GM18526 (cell line): ENCODE measurements around the gene PABPN1.
A peak's percentile ranks its signal among the peaks of the same experiment; 100 is the strongest.

ENCODE experiments used
- POLR2A ChIP-seq: IDR thresholded peaks from 3 replicates; pipeline ENCODE4 v1.6.1; 2011; ENCODE audit not compliant: insufficient read length; ENCODE audit errors: extremely low read depth

Gene PABPN1, protein sequence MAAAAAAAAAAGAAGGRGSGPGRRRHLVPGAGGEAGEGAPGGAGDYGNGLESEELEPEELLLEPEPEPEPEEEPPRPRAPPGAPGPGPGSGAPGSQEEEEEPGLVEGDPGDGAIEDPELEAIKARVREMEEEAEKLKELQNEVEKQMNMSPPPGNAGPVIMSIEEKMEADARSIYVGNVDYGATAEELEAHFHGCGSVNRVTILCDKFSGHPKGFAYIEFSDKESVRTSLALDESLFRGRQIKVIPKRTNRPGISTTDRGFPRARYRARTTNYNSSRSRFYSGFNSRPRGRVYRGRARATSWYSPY

DNA sequence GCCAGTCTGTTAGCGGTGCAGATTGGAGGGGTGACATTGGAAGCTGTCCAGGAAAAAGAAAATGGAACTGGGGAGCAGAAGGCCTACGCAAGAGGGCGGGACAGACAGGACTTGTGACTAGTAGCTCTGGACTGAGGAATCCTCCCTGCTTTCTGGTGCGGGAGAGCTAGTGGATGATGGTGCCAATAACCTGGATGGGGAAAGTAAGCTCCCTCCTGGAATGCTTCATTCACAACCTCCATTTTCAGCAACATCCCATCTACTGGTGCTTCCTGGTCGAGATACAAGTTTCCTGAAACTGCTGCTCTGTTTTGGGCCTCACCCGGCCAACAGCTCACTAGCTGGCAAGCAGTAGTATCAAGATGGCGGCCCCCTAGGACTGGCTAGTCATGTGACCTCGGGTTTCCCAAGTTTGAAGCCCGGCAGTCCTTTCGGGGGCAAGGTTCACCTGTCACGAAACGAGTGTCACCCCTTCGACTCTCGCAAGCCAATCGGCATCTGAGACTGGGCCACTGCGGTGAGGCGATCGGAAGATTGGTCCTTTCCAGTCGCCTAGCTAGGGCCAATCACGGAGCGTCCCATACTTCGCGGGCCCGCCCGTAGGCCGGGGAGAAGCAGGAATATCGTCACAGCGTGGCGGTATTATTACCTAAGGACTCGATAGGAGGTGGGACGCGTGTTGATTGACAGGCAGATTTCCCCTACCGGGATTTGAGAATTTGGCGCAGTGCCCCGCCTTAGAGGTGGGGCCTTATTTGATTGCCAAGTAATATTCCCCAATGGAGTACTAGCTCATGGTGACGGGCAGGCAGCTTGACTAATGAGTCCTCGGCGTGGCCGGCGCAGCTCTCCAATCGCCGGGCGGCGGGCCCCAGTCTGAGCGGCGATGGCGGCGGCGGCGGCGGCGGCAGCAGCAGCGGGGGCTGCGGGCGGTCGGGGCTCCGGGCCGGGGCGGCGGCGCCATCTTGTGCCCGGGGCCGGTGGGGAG, at the start of gene PABPN1:
PABPN1 (plus strand) TSS at position 874 of the 988 bp plus-strand sequence; CDS start at position 887, 13 bp downstream.
- peak; percentile 72 for TF ChIP-seq POLR2A

DNA sequence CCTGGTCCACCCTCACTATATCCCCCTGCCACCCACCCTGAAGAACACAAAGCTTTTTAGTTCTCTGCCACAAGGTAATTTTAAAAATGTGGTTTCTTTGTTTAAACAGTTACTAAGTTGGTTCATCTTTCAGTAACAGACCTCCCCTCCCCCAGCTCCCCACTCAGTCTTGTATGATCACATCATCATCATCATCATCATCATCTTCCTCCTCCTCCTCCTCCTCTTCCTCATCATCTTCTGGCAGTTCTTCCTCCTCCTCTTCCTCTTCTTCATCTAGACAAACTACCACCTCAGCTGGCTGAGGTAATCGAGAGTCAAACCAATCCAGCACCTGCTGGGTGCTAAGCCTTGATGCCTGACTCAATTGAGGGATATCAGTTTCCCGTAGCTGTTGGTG, 45.8 kb upstream of the PABPN1 start:
- TF ChIP-seq POLR2A: no peak

DNA sequence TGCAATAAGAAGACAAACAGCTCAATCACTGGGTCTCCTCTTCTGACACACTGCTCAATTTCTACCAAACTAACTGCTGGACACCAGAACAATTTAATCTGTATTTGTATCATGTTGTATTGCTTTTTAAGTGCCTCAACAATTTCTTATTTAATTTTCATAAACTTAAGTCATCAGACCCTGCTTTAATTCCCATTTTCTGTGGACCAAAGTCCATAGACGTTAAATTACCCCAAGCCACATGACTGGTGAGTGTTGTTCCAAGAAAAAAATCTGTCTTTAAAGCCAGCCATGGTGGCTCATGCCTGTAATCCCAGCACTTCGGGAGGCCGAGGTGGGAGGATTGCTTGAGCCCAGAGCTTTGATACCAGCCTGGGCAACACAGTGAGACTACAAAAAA, 44.1 kb upstream of the PABPN1 start:
- no peak for TF ChIP-seq POLR2A

DNA sequence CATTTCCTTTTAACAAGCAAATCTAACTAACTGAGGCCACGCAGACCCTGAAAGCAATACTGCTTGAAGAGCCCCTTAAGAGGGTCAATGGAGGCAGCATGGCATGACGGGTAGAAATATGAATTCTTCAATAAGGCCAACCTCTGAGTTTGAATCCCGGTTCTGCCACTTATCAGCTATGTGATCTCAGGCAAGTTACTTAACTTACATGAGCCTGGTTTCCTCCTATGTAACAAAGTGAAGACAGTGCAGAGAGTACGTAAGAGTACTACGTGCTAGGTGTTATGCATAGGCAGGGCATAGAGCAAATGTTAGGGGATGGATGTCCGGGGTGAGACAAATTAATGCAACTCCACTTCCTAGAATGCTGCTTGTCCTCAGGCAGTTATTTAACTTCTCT, 40.0 kb upstream of the PABPN1 start:
- no peak for TF ChIP-seq POLR2A

DNA sequence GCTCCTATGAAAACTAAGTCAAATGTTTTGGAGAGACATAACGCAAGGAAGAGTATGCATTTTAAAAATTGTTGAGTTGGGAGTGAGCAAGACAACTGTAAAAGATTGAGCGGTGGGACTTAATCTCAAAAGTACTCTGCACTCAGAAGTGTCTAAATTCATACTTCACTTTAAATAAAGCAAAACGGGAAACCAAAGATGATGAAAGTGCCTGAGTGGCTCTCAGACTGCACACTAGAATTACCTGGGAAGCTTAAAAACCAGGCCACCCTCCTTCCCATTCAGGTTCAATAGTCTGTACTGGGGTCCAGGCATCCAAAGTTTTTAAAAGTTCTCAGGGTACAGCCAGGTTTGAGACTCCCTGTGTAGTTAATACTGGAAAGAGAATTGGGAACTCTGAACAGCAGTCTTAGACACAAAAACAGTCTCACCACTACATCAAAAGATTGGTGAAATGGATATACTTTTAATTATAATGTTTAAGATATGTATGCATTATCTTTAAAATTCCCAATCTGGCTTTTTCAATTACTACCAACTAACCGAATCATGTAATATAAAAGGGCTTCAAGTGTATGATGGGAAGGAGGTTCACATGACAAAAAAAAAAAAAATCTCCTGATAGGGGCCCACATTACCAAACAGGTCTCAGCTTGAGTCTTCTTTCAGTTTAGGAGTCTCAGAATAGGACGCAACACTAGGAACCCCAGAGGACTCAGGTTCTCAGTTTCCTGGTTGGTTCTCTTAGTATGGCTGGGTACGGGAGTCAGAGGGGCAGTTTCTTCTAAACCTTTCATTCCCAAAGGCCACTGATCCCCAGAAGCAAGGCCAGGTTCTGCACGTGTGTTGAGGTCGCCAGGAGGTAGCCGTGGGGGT, 36.4 kb upstream of the PABPN1 start:
- TF ChIP-seq POLR2A: no peak

DNA sequence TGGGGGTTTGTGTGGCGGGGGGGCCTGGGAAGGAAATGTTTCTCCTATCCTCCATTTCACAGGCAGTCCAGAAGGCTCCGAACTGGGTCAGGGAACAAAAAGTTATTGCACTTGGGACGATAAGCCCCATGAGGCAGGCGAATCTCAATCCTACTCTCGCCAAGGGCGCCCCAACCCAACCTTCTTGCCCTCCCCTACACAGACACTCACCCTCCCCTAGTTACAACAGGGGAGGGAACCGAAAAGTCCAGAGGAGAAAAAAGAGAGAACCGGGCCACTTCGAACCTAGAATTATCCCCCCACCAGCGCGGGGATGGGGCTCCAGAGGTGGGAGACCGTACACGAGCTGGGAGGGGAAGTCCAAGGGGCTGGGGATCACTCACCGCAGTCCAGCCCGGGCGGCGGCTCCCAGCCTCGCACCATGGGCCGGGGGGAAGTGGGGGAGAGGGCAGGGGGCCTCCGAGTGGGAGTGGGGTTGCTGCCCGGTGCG, 35.7 kb upstream of the PABPN1 start:
- no peak for TF ChIP-seq POLR2A

DNA sequence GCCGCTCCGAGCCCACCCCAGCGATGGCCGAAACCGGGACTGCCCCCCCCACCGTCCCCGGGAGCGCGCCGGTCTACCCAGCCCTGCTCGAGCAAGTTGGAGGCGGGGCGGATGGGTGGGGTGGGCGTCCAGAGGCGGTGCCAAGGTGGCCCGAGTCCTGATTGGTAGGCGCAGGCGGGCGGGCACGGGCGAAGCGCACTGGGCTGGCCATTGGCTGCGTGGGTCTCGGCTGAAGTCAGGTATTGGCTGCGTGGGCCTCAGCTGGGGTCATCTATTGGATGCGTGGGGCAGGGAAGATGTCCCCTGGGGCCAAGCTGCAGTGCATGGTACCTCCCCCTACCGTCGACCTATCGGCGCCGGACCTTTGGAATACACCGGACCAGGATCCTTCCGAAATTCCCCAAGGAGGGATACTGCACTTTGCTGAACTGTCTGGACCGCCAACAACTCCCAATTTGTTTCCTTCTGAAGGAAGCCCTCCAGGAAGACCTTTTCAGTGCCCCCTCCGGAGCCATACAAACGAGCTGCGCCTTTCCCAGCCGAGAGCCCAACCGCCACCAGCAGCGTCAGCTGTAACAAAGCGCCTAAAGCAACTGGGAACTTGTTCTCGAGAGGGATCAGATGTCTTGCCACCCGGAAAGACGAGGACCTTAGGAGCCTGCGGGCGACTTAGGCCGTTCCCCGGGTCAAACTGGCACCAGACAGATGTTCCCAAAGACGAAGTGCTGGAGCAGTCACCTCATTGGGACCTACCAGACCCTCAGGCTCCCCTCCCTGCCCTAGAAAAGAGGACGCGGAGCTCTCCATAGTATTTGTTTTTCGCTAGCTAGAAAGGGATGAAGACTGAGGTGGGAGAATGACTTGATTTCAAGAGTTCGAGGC, 35.0 kb upstream of the PABPN1 start, which contains the start of gene HOMEZ:
HOMEZ (minus strand) TSS at position 113 of the 882 bp plus-strand sequence. CDS start 180 bp downstream, outside the sequence.
- peak; percentile 65 for TF ChIP-seq POLR2A

DNA sequence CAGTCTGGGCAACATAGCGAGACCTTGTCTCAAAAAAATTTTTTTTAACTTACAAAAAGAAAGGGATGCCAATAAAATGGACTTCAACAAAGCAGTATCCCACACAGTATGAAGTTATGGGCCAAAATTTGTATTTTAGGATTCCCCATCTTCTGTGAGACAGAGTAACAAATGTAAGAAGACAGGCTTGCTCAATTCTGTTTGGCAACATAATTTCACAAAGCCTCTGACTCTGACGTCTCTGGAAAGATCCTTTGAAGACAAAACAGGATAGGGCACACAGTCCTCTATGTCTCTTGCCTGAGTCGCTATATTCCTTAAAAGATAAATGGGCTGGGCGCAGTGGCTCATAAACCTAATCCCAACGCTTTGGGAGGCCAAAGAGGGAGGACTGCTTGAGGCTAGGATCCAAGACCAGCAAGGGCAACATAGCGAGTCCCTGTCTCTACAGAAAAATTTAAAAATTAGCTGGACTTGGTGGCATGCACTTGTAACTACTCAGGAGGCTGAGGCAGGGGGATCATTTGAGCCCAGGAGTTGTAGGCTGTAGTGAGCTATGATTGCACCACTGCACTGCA, 34.3 kb upstream of the PABPN1 start:
- no peak for TF ChIP-seq POLR2A

DNA sequence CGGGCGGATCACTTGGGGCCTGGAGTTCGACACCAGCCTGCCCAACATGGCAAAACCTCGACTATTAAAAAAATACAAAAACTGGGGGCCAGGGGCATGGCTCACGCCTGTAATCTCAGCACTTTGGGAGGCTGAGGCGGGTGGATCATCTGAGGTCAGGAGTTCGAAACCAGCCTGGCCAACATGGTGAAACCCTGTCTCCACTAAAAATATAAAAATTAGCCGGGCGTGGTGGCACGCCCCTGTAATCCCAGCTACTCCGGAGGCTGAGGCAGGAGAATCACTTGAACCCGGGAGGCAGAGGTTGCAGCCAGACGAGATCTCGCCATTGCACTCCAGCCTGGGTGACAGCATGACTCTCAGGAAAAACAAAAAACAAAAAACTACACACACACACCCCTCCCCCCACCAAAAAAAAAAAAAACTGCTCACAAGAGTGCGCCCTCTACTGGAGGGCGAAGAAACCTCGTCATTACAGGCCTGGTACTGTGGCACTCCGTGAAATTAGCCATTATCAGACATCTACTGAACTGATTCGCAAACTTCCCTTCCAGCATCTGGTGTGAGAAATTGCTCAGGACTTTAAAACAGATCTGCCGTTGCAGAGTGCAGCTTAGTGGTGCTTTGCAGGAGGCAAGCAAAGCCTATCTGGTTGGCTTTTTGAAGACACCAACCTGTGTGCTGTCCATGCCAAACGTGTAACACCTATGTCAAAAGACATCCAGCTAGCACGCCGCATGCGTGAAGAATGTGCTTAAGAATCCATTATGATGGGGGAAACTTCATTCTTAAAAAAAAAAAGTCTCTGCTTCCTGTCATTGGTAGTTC, 26.3 kb upstream of the PABPN1 start:
- no peak for TF ChIP-seq POLR2A

DNA sequence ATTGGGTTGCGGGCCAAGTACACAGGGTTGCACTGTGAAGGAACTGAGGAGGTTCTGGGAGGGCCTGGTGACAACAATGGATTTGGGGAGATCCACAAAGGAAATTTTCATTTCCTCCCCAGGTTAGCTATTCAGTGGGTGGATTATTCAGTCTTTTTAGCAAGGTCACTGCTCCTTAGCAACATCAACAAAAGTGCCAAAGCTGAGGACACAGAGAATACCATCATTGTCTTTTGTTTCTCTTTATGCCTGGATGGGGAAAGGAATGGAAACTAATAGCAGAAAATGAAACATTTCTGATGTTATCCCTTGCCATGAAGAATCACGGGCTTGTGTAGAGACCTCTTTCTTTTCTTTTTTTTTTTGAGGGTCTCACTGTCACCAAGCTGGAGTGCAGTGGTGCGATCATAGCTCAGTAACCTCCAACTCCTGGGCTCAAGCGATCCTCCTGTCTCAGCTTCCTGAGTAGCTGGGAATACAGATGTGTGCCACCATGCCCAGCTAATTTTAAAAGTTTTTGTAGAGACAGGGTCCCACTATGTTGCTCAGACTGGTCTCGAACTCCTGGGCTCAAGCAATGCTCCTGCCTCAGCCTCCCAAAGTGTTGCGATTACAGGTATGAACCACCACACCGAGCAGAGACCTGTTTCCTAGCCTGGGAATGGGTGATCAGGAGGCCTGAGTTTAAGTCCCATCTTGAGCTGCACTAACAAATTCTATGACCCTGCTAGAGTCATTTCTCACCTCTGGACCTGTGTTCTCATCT, 25.1 kb upstream of the PABPN1 start:
- TF ChIP-seq POLR2A: no peak

DNA sequence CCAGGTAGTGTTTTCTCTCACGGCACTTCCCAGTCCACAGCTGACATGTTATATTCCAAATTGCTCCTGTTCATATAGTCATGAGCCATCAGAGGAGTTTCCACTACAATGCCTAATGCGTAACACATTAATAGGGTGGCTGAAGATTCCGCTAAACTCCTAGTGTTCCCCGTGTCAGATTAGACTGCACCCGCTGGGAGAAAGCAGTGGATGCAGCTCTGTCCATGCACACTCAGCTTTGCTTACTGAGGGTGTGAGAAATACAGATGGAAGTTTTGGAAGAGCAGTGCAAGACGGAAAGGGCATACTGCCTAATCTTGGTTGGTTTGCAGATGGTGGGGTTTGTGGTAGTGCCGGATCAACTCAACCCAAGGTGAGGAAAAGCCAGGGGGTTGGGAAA, 24.2 kb upstream of the PABPN1 start:
- no peak for TF ChIP-seq POLR2A

DNA sequence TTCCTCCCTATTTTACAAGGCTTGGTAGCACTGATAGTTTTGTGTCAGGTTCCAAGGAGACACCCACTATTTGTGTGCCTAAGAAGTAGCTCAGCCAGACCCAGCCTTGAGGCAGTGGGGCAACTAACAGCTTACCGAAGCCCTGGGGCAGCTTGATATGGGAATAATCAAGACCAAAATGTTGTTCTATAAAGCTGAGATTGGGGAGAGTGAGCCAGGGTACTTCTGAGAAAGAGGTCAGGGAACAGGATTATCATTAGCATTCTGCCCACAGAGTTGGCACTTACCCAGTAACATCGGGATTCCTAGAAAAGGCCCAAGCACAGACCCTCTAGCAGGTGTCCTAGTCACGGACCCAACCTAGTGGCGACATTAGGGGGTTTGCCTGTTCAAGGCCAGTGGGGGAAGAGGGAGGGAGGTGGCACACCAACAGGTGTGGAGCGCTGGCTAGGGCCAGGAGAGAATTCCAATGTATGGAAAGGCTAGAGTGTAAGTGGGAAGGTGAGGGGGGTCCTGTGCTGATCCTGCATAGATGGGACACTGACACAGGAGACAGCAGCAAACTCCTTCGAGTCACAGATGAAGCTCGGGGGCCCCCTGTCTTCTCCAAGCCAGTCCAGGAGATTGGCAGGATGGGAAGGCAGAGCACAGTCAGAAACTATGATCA, 23.5 kb upstream of the PABPN1 start:
- no peak for TF ChIP-seq POLR2A
